GM23248 (cell line): ENCODE data around the gene LIN54.

Source experiments
- EZH2 ChIP-seq: fragments of 200-600 bp; sonication (generic); IDR thresholded peaks from 2 replicates; pipeline ENCODE4 v1.6.1; 2018; ENCODE audit warnings: antibody characterized with exemption, mild to moderate bottlenecking; ENCODE audit not compliant: insufficient read depth, poor library complexity, severe bottlenecking
- EZH2phosphoT487 ChIP-seq: fragments of 200-600 bp; sonication (generic); IDR thresholded peaks from 2 replicates; pipeline ENCODE4 v1.6.1; 2018; ENCODE audit warnings: antibody characterized with exemption, moderate library complexity, mild to moderate bottlenecking, low read depth; ENCODE audit not compliant: insufficient read depth

DNA sequence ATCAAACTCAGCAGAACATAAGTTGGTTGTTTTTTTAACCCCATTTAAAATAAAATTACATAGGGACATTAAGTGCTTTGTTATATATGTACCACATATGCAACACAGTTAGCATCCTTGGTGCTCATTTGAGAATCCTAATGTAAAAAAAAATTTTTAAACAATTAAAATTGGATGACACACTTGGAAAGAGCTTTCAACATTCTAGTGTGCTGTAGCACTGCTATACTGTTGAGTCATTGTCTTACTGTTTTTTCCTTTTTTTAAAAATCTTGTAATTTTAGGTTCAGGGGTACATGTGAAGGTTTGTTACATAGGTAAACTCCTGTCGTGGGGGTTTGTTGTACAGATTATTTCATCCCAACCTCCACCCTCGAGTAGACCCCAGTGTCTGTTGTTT lies 97.3 kb downstream of the LIN54 start:
- TF ChIP-seq EZH2 (no peak), EZH2phosphoT487 (no peak)
